Kasumi-1 (cell line): ENCODE results near the gene DYNC2H1.

ENCODE experiments used
- DNase-seq, 2 experiments: peaks; one replicate each; lab custom pipeline; 2025; lab: John Stamatoyannopoulos, UW

Gene DYNC2H1, protein sequence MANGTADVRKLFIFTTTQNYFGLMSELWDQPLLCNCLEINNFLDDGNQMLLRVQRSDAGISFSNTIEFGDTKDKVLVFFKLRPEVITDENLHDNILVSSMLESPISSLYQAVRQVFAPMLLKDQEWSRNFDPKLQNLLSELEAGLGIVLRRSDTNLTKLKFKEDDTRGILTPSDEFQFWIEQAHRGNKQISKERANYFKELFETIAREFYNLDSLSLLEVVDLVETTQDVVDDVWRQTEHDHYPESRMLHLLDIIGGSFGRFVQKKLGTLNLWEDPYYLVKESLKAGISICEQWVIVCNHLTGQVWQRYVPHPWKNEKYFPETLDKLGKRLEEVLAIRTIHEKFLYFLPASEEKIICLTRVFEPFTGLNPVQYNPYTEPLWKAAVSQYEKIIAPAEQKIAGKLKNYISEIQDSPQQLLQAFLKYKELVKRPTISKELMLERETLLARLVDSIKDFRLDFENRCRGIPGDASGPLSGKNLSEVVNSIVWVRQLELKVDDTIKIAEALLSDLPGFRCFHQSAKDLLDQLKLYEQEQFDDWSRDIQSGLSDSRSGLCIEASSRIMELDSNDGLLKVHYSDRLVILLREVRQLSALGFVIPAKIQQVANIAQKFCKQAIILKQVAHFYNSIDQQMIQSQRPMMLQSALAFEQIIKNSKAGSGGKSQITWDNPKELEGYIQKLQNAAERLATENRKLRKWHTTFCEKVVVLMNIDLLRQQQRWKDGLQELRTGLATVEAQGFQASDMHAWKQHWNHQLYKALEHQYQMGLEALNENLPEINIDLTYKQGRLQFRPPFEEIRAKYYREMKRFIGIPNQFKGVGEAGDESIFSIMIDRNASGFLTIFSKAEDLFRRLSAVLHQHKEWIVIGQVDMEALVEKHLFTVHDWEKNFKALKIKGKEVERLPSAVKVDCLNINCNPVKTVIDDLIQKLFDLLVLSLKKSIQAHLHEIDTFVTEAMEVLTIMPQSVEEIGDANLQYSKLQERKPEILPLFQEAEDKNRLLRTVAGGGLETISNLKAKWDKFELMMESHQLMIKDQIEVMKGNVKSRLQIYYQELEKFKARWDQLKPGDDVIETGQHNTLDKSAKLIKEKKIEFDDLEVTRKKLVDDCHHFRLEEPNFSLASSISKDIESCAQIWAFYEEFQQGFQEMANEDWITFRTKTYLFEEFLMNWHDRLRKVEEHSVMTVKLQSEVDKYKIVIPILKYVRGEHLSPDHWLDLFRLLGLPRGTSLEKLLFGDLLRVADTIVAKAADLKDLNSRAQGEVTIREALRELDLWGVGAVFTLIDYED (N-terminal part only)

DNA sequence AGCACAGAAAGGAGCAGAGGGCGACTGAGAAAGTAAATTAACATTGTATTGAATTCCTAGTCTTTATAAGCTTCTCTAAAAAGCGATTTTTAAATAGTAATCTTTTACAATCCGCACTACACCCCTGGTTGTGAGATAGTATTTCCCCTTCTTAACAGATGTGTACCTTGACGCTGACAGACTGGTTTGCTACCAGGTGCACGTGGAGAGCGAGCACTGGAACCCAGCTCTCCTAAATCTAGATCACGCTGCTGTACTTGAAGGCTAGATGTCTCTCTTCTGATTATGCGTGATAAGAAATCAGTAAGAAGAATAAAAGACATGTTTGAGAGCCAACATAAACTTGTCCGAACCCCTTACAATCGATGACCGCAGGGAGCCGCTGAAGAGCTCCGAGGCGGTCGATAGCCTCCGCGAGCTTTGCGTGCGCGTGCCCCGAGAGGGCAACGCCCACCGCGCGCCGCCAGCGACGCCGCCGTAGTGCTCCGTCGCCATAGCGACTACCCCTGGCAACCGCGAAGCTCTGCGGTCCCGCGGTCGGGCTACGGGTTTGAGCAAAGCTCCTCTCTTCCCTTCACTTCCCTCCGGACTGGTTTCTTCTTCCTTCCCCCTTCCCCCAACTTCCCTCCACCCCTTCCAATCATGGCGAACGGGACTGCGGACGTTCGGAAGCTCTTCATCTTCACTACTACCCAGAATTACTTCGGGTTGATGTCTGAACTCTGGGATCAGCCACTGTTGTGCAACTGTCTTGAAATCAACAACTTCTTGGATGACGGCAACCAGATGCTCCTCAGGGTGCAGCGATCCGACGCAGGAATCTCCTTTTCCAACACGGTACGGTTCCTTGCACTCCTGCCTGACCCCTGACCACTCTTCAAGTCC is at the start of gene DYNC2H1:
DYNC2H1 (plus strand) TSS at position 494 of the 885 bp plus-strand sequence; CDS start at position 643, 149 bp downstream.
- peak; percentile 85 to 91 for DNase-seq

DNA sequence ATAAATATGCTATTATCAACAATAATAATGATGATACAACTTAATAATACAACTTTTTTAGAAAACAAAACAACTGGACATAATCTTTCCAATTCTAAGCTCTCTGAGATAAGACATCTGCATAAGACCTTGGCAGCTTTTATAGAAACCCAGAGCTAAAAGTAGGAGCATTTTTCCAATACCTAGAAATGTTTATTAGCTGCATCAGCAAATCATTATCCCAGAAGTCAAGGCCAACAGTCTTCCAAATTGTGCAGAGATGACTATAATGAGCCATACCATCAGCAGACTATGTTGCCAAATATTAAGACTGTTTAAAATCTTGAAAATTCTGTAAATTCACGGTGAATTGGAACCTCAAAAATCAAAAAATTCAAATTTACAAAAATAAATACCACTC is 47.6 kb upstream of the DYNC2H1 start:
- no peak for DNase-seq

DNA sequence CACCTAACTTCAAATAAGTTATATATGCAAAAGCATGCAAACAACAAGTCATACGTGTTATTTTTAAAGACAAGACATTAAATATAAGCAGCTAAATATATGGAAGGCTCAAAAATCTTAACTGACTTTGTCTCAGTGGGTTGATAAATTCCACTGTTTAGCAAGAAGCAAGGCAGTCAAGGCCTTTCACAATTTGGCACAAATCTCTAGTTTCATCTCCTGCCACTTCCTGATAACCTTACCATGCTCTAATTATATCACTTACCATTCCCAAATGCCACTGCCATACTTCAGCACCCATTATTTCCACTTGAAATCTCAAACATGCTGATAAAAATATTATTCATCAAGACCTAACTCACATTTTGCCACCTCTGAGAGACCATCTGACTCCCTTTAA is 42.1 kb upstream of the DYNC2H1 start:
- no peak for DNase-seq

DNA sequence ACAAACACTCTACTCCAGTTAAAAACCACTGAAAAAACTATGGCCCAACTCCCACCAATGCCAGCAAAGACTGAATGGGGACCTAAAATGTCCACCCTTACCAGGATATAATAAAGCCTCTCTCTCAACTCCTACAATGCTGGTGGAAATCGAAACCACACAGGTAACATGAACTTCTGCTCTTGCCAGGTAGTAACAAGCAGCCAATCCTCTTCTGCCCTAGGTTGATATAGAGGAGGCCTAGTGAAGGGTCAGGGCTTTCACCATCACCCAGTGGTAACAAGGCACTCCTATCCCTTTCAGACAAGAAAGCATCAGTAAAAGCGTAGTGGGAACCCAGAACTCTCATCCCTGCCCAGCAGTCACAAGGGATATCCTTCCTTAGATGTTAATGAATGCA is 39.9 kb upstream of the DYNC2H1 start:
- no peak for DNase-seq

DNA sequence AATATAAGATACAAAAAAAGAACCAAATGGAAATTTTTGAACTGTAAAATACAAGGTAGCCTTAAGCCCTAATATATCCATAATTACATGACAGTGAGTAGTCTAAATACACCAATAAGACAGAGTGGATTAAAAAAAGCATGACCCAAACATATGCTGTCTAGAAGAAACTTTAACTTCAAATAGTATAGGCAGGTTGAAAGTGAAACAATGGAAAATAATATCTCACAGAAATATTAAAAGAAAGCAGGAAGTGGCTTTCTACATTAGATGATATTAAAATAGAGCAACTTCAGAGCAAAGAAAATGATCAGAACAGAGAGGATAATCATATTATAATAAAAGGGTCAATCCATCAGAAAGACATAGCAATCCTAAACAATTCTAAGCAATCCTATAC is 39.1 kb upstream of the DYNC2H1 start:
- no peak for DNase-seq

DNA sequence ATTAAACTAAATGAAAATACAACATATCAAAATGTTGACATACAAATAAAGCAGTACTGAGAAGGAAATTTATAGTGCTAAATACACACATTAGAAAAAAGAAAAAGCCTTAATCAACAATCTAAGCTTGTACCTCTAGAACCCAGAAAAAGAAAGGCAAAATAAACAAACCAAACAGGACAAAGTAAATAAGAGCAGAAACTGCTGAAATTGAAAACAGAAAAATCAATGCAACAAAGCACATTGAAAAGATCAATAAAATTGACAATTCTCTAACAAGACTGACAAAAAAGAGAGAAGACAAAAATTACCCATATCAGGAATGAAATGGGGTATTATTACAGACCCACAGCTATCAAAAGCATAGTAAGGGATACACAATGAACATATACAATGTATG is 38.2 kb upstream of the DYNC2H1 start:
- no peak for DNase-seq

DNA sequence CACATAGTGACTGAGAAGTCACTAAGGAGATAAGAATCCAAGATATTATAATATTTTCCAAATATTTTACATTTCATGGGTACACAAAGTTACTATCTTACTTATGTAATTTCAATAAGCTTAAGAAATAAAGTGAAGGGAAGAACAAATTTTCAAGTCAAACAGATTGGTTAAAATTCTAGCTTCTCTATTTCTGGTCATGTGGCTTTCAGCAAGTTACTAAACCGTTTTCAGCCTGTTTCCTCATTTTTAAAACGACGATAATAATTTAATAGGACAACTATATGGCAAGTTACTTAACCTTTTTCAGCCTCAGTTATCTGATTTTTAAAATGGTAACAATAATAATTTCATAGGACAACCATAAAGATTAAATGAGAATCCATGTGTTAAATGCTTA is 32.9 kb upstream of the DYNC2H1 start:
- DNase-seq, result peak; percentile 29 to 45

DNA sequence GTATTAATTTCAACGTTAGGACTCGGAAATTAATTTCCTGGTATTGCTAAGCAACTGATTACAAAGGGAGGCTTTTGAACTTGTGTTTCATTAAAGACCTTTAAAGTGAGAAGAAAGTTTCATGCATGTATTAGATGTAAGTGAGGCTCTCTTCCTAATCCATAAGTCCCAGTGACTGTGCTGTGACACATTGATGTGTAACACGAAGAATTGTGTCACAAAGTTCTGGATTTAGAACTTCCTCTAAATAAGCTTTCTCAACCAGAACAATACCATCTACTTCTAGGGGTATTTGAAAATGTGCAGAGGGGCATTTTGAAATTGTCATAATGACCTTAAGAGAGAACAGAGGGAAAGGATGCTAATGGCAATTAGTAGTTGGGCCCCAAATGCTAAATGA is 31.7 kb upstream of the DYNC2H1 start:
- no peak for DNase-seq

DNA sequence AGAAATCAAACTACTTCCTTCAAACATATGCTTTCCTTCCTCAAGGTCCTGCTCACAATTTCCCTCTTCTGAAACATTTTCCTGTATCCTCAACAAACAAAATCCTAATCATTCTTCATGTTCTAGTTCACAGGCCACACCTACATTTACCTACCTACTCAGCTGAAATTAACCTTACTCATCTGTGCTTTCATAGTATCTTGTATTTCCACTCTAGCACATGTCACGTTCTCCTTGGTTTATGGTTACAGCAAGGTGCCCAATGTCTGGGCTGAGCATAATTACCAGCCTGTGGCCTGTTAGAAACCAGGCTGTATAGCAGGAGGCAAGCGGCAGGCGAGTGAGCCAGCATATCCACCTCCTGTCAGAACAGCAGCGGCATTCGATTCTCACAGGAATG is 30.5 kb upstream of the DYNC2H1 start:
- DNase-seq, result no peak

DNA sequence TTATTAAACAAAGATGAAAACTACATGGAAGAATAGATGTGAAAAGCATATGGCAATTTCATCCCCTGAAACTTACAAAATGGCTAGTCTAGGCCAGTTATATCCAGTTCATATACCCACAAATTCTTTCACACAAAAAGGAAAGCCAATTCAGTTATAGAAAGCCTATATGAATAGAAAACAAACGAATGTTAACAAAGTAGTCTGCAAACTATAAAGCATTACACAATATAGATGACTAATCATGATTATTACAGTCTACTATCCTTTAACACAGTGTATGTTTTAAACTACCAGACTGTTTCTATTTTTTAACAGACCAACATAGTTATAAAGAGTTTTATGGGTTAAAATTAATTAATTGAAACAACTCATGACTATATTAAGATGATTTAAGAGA is 29.4 kb upstream of the DYNC2H1 start:
- DNase-seq, result no peak

DNA sequence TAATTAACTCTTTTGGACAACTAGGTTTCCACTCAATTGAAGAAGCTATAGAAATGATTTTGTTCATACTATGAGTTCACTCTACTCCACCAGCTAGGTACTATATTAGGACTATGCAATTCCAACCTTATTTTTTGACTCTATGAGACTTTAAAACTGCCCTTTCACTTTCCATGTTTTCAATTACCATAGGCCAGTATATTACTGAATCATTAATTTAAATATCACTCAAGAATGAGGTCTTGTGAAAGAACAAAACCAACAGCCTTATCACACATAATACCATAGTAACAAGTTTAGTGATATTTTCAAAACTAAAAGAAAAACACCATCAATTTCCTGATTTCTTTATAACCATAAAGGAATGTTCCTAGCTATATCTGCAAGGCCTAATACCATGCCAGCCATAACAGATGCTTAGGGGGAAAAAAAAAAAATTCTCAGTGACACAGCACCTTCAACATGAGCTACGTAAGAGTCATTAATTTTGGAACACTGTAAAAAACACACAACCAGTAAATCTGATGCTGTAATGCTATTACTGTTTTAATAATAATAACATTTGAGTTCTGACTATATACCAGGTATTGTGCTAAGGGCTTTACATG is 23.4 kb upstream of the DYNC2H1 start:
- DNase-seq, result no peak

DNA sequence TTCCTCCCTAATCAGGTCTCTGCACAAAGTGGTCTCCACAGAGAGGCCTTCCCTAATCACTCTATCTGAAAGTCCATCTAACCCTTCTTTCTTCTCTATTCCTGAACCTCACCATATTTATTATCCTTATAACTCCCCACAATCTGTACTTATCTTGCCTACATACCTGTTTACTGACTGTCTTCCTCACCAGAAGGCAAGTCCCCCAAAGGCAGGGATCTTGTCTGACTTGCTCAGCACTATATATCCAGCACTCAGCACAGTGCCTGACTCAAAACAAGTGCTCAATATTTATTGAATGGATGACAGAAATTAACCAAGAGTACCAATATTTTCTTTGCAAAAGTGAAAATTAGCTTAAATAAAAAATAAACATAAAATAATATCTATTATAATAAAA is 22.8 kb upstream of the DYNC2H1 start:
- DNase-seq, result no peak

DNA sequence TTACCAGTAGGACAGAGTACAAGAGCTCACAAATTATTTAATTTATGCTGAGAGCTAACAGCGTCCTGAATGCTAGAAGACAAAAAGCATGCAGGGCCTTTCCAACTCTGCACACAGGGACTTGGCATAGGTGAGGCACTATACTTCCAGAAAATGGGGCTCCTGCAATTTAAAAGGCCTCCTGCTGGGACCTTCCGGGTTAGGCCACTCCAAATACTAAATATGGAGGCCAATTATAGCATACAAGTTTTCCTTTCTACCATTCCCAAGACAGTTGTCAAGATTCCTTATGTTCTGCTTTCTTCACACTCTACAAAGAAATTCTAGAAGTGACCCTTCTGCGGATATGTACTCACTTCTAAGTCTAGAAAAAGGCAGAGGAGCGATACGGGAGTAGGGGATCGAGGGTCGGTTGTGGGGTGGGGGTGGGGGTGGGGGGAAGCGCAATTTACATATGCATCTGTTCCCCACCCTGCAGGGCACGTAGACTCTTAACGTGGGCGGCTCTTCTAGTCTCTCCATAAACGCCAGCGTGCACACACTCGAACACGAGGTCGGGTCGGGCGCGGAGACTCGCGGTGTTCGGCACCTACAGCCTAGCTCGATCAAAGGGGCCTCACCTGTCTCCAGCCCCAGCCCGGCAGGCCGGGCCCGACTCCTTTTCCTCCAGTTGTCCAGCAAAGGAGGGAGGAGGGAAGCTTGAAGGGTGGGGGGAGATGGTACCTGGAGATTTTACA is 18.0 kb upstream of the DYNC2H1 start:
- DNase-seq, result peak; percentile 59 to 63

DNA sequence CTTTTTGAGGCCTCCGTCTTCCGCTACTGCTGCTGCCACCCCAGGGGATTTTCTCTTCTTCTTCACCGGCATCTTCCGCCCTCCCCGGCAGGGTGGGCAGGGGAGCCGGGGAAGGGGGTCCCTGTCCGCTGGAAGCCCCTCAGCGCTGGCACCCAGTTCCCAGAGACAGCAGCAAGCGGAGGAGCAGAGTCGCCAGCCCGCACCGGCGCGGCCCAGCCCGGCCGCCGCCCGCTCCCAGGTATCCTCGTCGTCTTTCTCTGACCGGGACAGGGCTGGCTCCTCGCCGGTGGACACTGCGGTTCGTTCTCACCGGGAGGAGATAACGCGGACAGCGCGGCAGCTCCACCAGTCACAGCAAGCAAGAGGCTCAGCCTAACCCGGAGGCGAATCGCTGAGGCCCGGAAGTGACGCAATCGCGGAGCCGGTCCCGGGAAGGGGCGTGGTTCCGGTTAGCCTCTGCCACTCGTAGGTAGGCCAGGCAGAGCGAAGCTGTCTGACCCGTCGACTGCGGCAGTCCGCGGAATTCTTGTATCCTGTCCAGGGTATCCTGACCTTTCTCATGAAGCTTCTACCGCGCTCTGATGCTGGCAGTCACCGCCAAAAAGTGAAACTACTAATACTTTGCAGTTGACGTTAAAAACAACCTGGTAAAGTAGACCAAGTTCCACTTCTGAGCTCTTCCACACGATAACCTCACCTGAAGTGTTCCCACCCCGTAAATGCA is 17.3 kb upstream of the DYNC2H1 start, which contains the start of gene DCUN1D5:
DCUN1D5 (minus strand) TSS at position 360 of the 724 bp plus-strand sequence; CDS start at position 72, 288 bp downstream.
- peak; percentile 82 to 84 for DNase-seq

DNA sequence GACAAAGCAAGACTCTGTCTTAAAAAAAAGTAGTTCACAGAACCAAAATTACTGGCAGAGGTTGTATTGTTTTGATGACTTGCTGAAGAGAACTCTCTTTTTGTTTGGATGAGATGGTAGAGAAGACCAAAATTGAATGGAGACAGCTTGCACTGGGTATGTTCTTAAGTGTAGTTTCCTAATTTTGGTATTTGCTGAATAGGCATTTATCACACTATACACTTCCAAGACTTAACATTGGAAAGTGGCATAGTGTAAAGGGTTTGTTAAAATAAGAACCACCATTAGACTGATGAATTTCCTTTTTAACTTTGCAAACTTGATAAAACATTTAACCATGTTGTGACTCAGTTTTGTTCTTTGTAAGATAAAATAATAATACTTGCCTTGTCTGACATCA is 11.9 kb upstream of the DYNC2H1 start:
- no peak for DNase-seq

DNA sequence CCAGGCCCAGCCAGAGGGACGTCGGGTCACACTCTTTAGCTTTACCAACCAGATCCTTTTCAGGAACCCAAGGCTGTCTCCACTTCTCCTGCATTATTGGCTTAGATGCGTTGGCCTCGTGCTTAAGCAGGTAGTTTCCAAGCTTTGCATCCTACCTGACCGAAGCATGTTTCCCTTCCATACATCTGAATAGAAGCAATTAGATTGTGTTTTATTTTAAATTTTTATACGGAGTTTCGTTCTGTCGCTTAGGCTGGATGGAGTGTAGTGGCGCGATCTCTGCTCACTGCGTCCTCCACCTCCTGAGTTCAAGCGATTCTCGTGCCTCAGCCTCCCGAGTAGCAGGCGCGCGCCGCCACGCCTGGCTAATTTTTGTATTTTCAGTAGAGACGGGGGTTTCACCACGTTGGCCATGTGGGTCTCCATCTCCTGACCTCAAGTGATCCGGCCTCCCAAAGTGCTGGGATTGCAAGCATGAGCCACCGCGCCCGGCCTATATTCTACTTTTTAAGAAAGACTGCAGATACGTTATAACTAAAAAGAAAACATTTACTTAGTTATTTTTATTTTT is 677 bp downstream of the DYNC2H1 start:
- DNase-seq, result peak in 1 of 2 experiments; percentile 44

DNA sequence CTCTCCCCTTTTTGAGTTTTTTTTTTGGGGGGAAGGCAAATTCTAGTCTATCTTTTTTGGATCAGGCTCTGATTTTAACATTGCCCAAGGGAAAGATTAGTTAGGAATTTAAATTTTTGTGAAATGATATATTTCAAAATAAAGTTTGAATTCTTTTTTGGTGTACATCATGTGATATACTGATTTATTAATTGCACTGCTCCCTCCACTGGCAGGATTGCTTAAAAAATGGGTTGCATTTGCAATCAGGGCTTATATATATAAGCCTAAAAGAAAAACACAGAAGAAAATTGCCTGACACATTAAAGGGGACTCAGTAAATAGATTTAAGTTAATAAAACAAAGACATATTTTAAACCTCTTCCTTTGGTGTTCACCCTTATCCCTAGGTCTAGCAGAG is 1.2 kb downstream of the DYNC2H1 start:
- peak; percentile 9 to 11 for DNase-seq

DNA sequence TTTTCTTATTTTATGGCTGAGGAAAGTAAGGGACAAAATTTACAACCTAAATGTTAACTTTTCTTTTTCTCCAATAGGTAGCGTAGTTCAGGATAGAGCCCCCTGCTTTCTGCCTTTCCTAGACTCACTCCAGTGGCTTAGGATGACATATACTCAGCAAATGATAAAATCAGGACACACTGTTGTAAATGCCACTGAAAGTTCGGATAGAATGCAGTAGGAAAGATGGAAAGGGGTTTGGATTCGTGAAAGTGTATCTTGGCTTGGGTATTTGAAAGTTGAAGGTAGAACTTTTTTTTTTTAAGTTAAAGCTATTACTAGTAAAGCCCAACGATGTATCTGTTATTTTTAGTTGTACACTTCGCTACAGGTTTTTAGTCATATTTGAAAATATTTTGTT is 2.2 kb downstream of the DYNC2H1 start:
- DNase-seq, result no peak

DNA sequence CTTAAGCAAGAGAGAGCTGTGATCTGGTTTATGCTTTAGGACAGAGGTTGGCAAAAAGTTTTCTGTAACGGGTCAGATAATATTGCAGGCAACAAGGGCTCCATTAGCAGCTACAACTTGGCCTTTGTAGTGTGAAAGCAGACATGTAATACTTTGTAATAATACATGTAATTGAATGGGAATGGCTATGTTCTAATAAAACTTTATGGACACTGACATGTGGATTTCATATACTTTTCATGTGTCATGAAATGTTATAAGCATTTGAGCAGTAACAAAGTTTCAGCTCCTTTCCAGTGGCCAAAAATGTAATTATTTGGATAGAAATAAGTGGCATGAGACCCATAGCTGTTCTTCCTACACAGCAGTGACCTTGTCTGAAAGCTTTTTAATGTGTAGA is 3.1 kb downstream of the DYNC2H1 start:
- no peak for DNase-seq
